Epithelial cell of proximal tubule (primary cell): ENCODE data around the gene ATP6V0C. TPM values are rescaled to one million over a fixed set of nuclear protein-coding genes. Genes with fewer than 3 reads are reported as not detected.

ENCODE experiments used
- DNase-seq: peaks from one replicate; pipeline ENCODE4 v3.0.0-alpha.2; 2011; ENCODE audit warnings: low read depth
- H3K4me3 ChIP-seq: 2 replicates; pipeline ENCODE4 v1.5.1; 2011; ENCODE audit warnings: low read depth, mild to moderate bottlenecking, low read length
- CTCF ChIP-seq: conservative IDR thresholded peaks from 2 replicates; pipeline ENCODE4 v1.5.1; 2012; ENCODE audit warnings: low read depth, mild to moderate bottlenecking, low read length
- total RNA-seq: library from RNA; depleted of rRNA; stranded (reverse); fragments of >200 nt; gene quantifications from 2 replicates; pipeline ENCODE4 v1.2.3, GENCODE V29; 2015

ATP6V0C gene
- total RNA-seq, 1 donor from 2014 or later, result 32.4 TPM

- peak overlapping the region; percentile 49 for H3K4me3 ChIP-seq
- no peak for DNase-seq
- TF ChIP-seq CTCF, result no peak
Measured at GRCh38 chr16:2468725-2469398, 44.9 kb upstream of the ATP6V0C start.

- TF ChIP-seq CTCF, result no peak
- no peak overlapping the region for H3K4me3 ChIP-seq
- no peak for DNase-seq
Measured at GRCh38 chr16:2469399-2470233, 44.1 kb upstream of the ATP6V0C start.

GRCh38 chr16:2470234-2470601, 43.5 kb upstream of the ATP6V0C start:
- no peak overlapping the region for H3K4me3 ChIP-seq
- no peak for TF ChIP-seq CTCF
- no peak for DNase-seq

GRCh38 chr16:2470603-2471015, 43.1 kb upstream of the ATP6V0C start:
- no peak for TF ChIP-seq CTCF
- no peak overlapping the region for H3K4me3 ChIP-seq
- DNase-seq, result no peak

GRCh38 chr16:2471016-2471652, 42.6 kb upstream of the ATP6V0C start, which contains the start of gene NTN3:
NTN3 (plus strand) TSS chr16:2471297; CDS start chr16:2471702, 405 bp downstream.
- H3K4me3 ChIP-seq, result peak within 1 kb of the TSS; percentile 31
- DNase-seq, result no peak

More at GRCh38 chr16:2471016-2471652, 42.6 kb upstream of the ATP6V0C start, which contains the start of gene NTN3:
- no peak for TF ChIP-seq CTCF
